Fibroblast of lung (primary cell): ENCODE data around the gene TMC6. TPM values are rescaled to one million over a fixed set of nuclear protein-coding genes. Genes with fewer than 3 reads are reported as not detected.

Source experiments
- DNase-seq, 2 donors: peaks; one replicate each; pipeline versions ENCODE4 v3.0.0 to v3.0.0-alpha.2; 2010; ENCODE audit warnings: low read depth in 2 of 2
- H2AFZ ChIP-seq: 2 replicates; pipeline ENCODE4 v1.5.1; 2012; ENCODE audit warnings: low read length, control low read depth, inconsistent platforms
- H3K27ac ChIP-seq: 2 replicates; pipeline ENCODE4 v1.5.1; 2011; ENCODE audit warnings: low read length, control low read depth; ENCODE audit not compliant: insufficient read depth
- H3K27me3 ChIP-seq: 2 replicates; pipeline ENCODE4 v1.5.1; 2011; ENCODE audit warnings: mild to moderate bottlenecking, low read length; ENCODE audit not compliant: control insufficient read depth, insufficient read depth
- H3K36me3 ChIP-seq: 2 replicates; pipeline ENCODE4 v1.5.1; 2011; ENCODE audit warnings: low read length; ENCODE audit not compliant: control insufficient read depth, insufficient read depth
- H3K4me1 ChIP-seq: 2 replicates; pipeline ENCODE4 v1.5.1; 2011; ENCODE audit warnings: low read length; ENCODE audit not compliant: control insufficient read depth, insufficient read depth; ENCODE audit errors: extremely low read depth
- H3K4me2 ChIP-seq: 2 replicates; pipeline ENCODE4 v1.5.1; 2011; ENCODE audit warnings: low read length, control low read depth; ENCODE audit not compliant: insufficient read depth; ENCODE audit errors: extremely low read depth
- H3K4me3 ChIP-seq, 4 experiments: fragments of 200-600 bp in 1 of 4; sonication (generic) in 1 of 4; replicated peaks in 1 of 4; 2 replicates each; pipeline ENCODE4 v1.5.1; 2011 to 2016; ENCODE audit warnings: low read length in 4 of 4, low read depth in 3 of 4, mild to moderate bottlenecking in 3 of 4, control low read depth in 2 of 4, inconsistent platforms in 1 of 4, mixed read lengths in 1 of 4; ENCODE audit not compliant: insufficient read depth in 1 of 4; ENCODE audit errors: control extremely low read depth in 1 of 4
- H3K79me2 ChIP-seq: 2 replicates; pipeline ENCODE4 v1.5.1; 2012; ENCODE audit warnings: mild to moderate bottlenecking, low read length, inconsistent platforms; ENCODE audit not compliant: control insufficient read depth, insufficient read depth
- H3K9ac ChIP-seq: 2 replicates; pipeline ENCODE4 v1.5.1; 2011; ENCODE audit warnings: mild to moderate bottlenecking, low read length, control low read depth; ENCODE audit not compliant: insufficient read depth
- H3K9me3 ChIP-seq: 2 replicates; pipeline ENCODE4 v1.5.1; 2012; ENCODE audit warnings: low read depth, low read length; ENCODE audit not compliant: control insufficient read depth, insufficient read depth
- H4K20me1 ChIP-seq: 2 replicates; pipeline ENCODE4 v1.5.1; 2011; ENCODE audit warnings: low read length; ENCODE audit not compliant: control insufficient read depth, insufficient read depth; ENCODE audit errors: extremely low read depth
- CTCF ChIP-seq, 2 donors: IDR thresholded peaks in 1 of 2; conservative IDR thresholded peaks in 1 of 2; 1 replicate in 1 of 2; 2 replicates in 1 of 2; pipeline ENCODE4 v1.5.1; 2011 to 2012; ENCODE audit warnings: low read length in 2 of 2, control low read depth in 1 of 2, inconsistent platforms in 1 of 2, low read depth in 1 of 2, mild to moderate bottlenecking in 1 of 2
- EZH2 ChIP-seq: IDR thresholded peaks from 2 replicates; pipeline ENCODE4 v1.5.1; 2012; ENCODE audit warnings: low read length, control low read depth, mild to moderate bottlenecking; ENCODE audit errors: missing control alignments
- polyA plus RNA-seq, 2 donors: library from polyadenylated mRNA; depleted of rRNA in 1 of 2; stranded (reverse) in 1 of 2; unstranded in 1 of 2; fragments of >200 nt; gene quantifications; 2 replicates each; pipeline ENCODE4 v1.2.1, GENCODE V29; 2011 to 2012; ENCODE audit warnings: missing spikeins in 1 of 2
- total RNA-seq: library from RNA; depleted of rRNA; stranded (reverse); fragments of >200 nt; gene quantifications from 2 replicates; pipeline ENCODE4 v1.2.1, GENCODE V29; 2014

TMC6 gene
- total and polyA plus RNA-seq, 2 donors (not counting 1 experiment from before 2014, with no cell fraction given): 0.17 to 1.3 TPM

- TF ChIP-seq EZH2: no peak
- no peak for TF ChIP-seq CTCF (conservative IDR thresholded peaks at IDR 0.05 in 1 of 2, IDR thresholded peaks at IDR 0.05 in 1 of 2; ENCODE audit: low read depth in 1 of 2, low read length in 2 of 2)
- H4K20me1 ChIP-seq: no peaks in the 10 kb centered on the region
- no peaks in the 10 kb centered on the region for H3K79me2 ChIP-seq
- no peak overlapping the region for H3K4me2 ChIP-seq
- H3K9me3 ChIP-seq: no peaks in the 10 kb centered on the region
- H2AFZ ChIP-seq: no peak overlapping the region
- H3K27ac ChIP-seq: no peak overlapping the region
- H3K4me1 ChIP-seq: peaks cover 21% of the 10 kb centered on the region
- no peak for DNase-seq
- H3K9ac ChIP-seq: no peak overlapping the region
- no peaks in the 10 kb centered on the region for H3K27me3 ChIP-seq
- H3K4me3 ChIP-seq: no peak overlapping the region
- H3K36me3 ChIP-seq: no peaks in the 10 kb centered on the region
Measured at GRCh38 chr17:78146881-78147280, 18.3 kb upstream of the TMC6 start.

- no peak overlapping the region for H3K27ac ChIP-seq
- peaks cover 24% of the 10 kb centered on the region for H3K4me1 ChIP-seq
- H3K9ac ChIP-seq: no peak overlapping the region
- no peaks in the 10 kb centered on the region for H3K27me3 ChIP-seq
- TF ChIP-seq EZH2: no peak
- no peak for TF ChIP-seq CTCF (conservative IDR thresholded peaks at IDR 0.05 in 1 of 2, IDR thresholded peaks at IDR 0.05 in 1 of 2; ENCODE audit: low read depth in 1 of 2, low read length in 2 of 2)
- no peaks in the 10 kb centered on the region for H3K79me2 ChIP-seq
- no peak overlapping the region for H2AFZ ChIP-seq
- no peaks in the 10 kb centered on the region for H3K36me3 ChIP-seq
- no peaks in the 10 kb centered on the region for H3K9me3 ChIP-seq
- H4K20me1 ChIP-seq: no peaks in the 10 kb centered on the region
- no peak for DNase-seq
- no peak overlapping the region for H3K4me2 ChIP-seq
- no peak overlapping the region for H3K4me3 ChIP-seq
Measured at GRCh38 chr17:78146471-78146869, 17.9 kb upstream of the TMC6 start.

- Histone ChIP-seq H3K27ac (no peak overlapping the region), H3K9me3 (no peaks in the 10 kb centered on the region), H3K36me3 (no peaks in the 10 kb centered on the region), H3K27me3 (no peaks in the 10 kb centered on the region), H2AFZ (no peak overlapping the region), H4K20me1 (no peaks in the 10 kb centered on the region), H3K79me2 (no peaks in the 10 kb centered on the region), H3K4me2 (no peak overlapping the region), H3K4me3 (no peak overlapping the region), H3K4me1 (peaks cover 24% of the 10 kb centered on the region), H3K9ac (no peak overlapping the region)
- DNase-seq: peak in 1 of 2 donors; percentile 82
- TF ChIP-seq CTCF (conservative IDR thresholded peaks at IDR 0.05 in 1 of 2, IDR thresholded peaks at IDR 0.05 in 1 of 2; ENCODE audit: low read depth in 1 of 2, low read length in 2 of 2): no peak
- TF ChIP-seq EZH2: no peak
Measured at GRCh38 chr17:78144736-78145641, 16.4 kb upstream of the TMC6 start.
